ENCODE measurements around the gene SCTR.

The SCTR gene

GRCh38 chr2:119544075-119544938, 20.0 kb upstream of the SCTR start, which contains the start of gene CFAP221:
Gene CFAP221 (plus strand): TSS chr2:119544449. CDS start chr2:119546132, 1,683 bp downstream.
- no peak for TF ChIP-seq CTCF (IDR thresholded peaks at IDR 0.05; ENCODE audit: insufficient read depth, low read depth, low read length, missing control alignments)
- peak; percentile 72 for DNase-seq (ENCODE audit: low read depth)
- peak within 1 kb of the TSS; percentile 46 for H3K4me3 ChIP-seq (ENCODE audit: low read length)

- no peak for DNase-seq (ENCODE audit: low read depth)
- no peak for TF ChIP-seq CTCF (IDR thresholded peaks at IDR 0.05; ENCODE audit: insufficient read depth, low read depth, low read length, missing control alignments)
- H3K4me3 ChIP-seq (ENCODE audit: low read length): no peak overlapping the region
Measured at GRCh38 chr2:119541476-119541875, 17.2 kb upstream of the SCTR start.

DNA sequence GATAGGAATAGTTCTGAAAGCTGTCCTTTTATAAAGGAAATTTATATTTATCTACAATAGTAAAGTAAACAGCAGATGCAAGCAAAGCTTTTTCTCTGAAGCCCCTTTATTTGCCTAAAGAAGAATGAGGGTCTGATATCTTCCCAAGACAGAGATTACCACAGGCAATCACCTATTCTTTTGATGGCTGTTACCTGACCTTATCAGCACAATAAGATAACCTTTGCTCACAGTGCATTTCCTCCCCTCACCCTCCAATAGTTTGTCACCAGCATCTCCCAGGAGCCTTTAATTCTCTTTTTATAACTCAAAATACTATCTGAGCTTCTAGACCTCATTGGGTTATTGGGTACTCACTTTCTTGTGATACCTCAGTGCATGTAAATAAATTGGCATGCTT, 13.5 kb upstream of the SCTR start:
- H3K4me3 ChIP-seq (ENCODE audit: low read length): no peak overlapping the region
- no peak for DNase-seq (ENCODE audit: low read depth)
- no peak for TF ChIP-seq CTCF (IDR thresholded peaks at IDR 0.05; ENCODE audit: insufficient read depth, low read depth, low read length, missing control alignments)

- DNase-seq (ENCODE audit: low read depth): no peak
- H3K4me3 ChIP-seq (ENCODE audit: low read length): no peak overlapping the region
- TF ChIP-seq CTCF (IDR thresholded peaks at IDR 0.05; ENCODE audit: insufficient read depth, low read depth, low read length, missing control alignments): no peak
Measured at GRCh38 chr2:119536707-119537106, 12.4 kb upstream of the SCTR start.

- no peak overlapping the region for H3K4me3 ChIP-seq (ENCODE audit: low read length)
- TF ChIP-seq CTCF (IDR thresholded peaks at IDR 0.05; ENCODE audit: insufficient read depth, low read depth, low read length, missing control alignments): no peak
- DNase-seq (ENCODE audit: low read depth): no peak
Measured at GRCh38 chr2:119536211-119536610, 11.9 kb upstream of the SCTR start.

DNA sequence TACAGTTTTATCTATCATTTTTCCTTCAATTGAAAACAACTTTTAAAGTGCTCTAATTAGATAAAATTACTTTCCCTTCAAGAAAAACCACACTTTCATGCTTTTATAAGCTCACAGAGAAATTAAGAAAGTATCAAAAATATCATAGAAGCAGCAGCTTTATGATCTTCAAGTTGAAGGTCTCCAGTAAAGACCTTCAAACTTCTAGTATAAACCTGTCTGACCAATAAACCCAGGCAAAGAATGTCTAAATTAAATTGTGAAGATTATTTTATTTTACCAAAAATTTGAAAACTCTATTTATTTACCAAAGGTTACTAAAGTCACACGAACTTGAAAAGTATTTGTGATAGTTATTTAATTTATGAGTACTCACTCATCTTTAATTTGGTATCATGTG, 9.3 kb upstream of the SCTR start:
- H3K4me3 ChIP-seq (ENCODE audit: low read length): no peak overlapping the region
- no peak for DNase-seq (ENCODE audit: low read depth)
- TF ChIP-seq CTCF (IDR thresholded peaks at IDR 0.05; ENCODE audit: insufficient read depth, low read depth, low read length, missing control alignments): no peak

DNA sequence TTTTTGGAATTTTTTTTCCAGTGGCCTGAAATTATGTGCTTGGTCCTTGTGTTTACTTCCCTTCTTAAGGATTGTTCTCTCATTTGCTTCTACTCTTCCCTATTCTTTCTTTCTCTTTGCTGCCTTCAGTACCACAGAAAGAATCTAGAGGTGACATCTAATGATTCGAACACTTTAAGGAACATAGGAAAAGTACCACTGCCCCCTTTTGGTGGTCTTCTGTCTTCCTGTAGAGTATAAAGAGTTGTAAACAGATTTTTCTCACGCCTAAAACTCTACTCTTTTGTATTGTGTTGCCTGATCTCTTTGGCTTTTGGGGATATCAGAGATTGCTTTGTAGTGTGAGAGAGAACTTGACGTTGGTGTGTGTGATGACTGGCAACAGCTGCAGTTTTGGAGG, 7.0 kb upstream of the SCTR start:
- H3K4me3 ChIP-seq (ENCODE audit: low read length): no peak overlapping the region
- no peak for DNase-seq (ENCODE audit: low read depth)
- TF ChIP-seq CTCF (IDR thresholded peaks at IDR 0.05; ENCODE audit: insufficient read depth, low read depth, low read length, missing control alignments): no peak
